Upper lobe of left lung (tissue), 6 donors: ENCODE measurements around the gene C20orf173. TPM values are rescaled to one million over a fixed set of nuclear protein-coding genes. Genes with fewer than 3 reads are reported as not detected.
A peak's percentile ranks its signal among the peaks of the same experiment; 100 is the strongest.
"Not testable (repeated sequence)": the region's sequence is repeated elsewhere in the genome, so short reads cannot be mapped to it uniquely, and the experiment has no call there.

Experiments
- ATAC-seq, 2 donors: fragments of 200-7000 bp; cut with Tn5 transposase; one replicate each; pipeline ENCODE4 v1.9.1; 2022; ENCODE audit warnings: mild to moderate bottlenecking in 2 of 2, moderate library complexity in 2 of 2; ENCODE audit not compliant: low FRiP score in 2 of 2
- DNase-seq, 2 donors: peaks; one replicate each; pipeline ENCODE4 v3.0.0-alpha.2; 2019 to 2020
- H3K27ac ChIP-seq, 4 donors: fragments of 200-600 bp; sonication (generic); one replicate each; pipeline ENCODE4 v1.5.1; 2016 to 2019
- H3K27me3 ChIP-seq, 4 donors: fragments of 200-600 bp; sonication (generic); one replicate each; pipeline ENCODE4 v1.5.1; 2017 to 2019
- H3K36me3 ChIP-seq, 4 donors: fragments of 200-600 bp; sonication (generic); one replicate each; pipeline ENCODE4 v1.5.1; 2016 to 2019
- H3K4me1 ChIP-seq, 4 donors: fragments of 200-600 bp; sonication (generic); one replicate each; pipeline ENCODE4 v1.5.1; 2018 to 2019
- H3K4me3 ChIP-seq, 4 donors: fragments of 200-600 bp; sonication (generic); one replicate each; pipeline ENCODE4 v1.5.1; 2017 to 2019; ENCODE audit warnings: mild to moderate bottlenecking in 2 of 4, moderate library complexity in 1 of 4
- H3K9me3 ChIP-seq, 4 donors: fragments of 200-600 bp; sonication (generic); one replicate each; pipeline ENCODE4 v1.5.1; 2018 to 2019
- CTCF ChIP-seq, 6 experiments: fragments of 450-650 bp in 4 of 6; fragments of 200-600 bp in 2 of 6; sonication (generic) in 2 of 6; IDR thresholded peaks; one replicate each; pipeline ENCODE4 v1.5.1; 2016 to 2019; ENCODE audit warnings: antibody characterized with exemption in 6 of 6
- EP300 ChIP-seq, 4 donors: sonication (generic); formaldehyde crosslinking; IDR thresholded peaks; one replicate each; pipeline ENCODE4 v1.5.1; 2017; ENCODE audit warnings: antibody characterized with exemption in 4 of 4, control low read depth in 2 of 4
- POLR2A ChIP-seq, 4 donors: fragments of 450-650 bp; IDR thresholded peaks; one replicate each; pipeline ENCODE4 v1.5.1; 2016 to 2017; ENCODE audit warnings: antibody characterized with exemption in 4 of 4, mild to moderate bottlenecking in 2 of 4
- POLR2AphosphoS5 ChIP-seq, 2 donors: sonication (generic); formaldehyde crosslinking; IDR thresholded peaks; one replicate each; pipeline ENCODE4 v1.5.1; 2017; ENCODE audit warnings: antibody characterized with exemption in 2 of 2
- WGBS, 2 donors: methylation state at CpG; one replicate each; pipeline ENCODE4 v1.1.5; 2017 to 2018; 5-methylcytosine and 5-hydroxymethylcytosine counted together
- total RNA-seq, 6 donors: library from RNA; depleted of rRNA in 4 of 6; stranded (reverse); fragments of >200 nt in 4 of 6; gene quantifications; one replicate each; pipeline versions ENCODE4 v1.1.0 to v1.2.1, GENCODE V29; 2016 to 2021
- donor health status: DM: no; HTN: no; CAD: no; lungs with moderate emphysema.
- donor health status: DM: no; HTN: yes; CAD: no; lungs with severe emphysema.

The C20orf173 gene
- total RNA-seq, 6 donors from 2014 or later: not detected

GRCh38 chr20:35546127-35546526 lies 16.7 kb upstream of the C20orf173 start:
- DNase-seq: no peak
- Histone ChIP-seq H3K4me3 (no peak overlapping the region), H3K27ac (no peak overlapping the region), H3K4me1 (peaks cover 10 to 14% (median 14%) of the 10 kb centered on the region in 4 donors), H3K36me3 (peaks cover 7 to 68% (median 36%) of the 10 kb centered on the region in 4 donors), H3K27me3 (no peaks in the 10 kb centered on the region), H3K9me3 (no peaks in the 10 kb centered on the region)
- ATAC-seq: no peak
- WGBS, 2 donors: 82 to 88% methylated on average over 1 of the region's 1 CpG
- TF ChIP-seq POLR2A (IDR thresholded peaks at IDR 0.05): no peak
- no peak for TF ChIP-seq CTCF (IDR thresholded peaks at IDR 0.05)
- no peak for TF ChIP-seq EP300 (IDR thresholded peaks at IDR 0.05)
- TF ChIP-seq POLR2AphosphoS5 (IDR thresholded peaks at IDR 0.05): no peak

GRCh38 chr20:35544941-35545340 lies 15.5 kb upstream of the C20orf173 start:
- 93 to 100% methylated on average over 6 to 7 of the region's 7 CpGs for WGBS, 2 donors
- not testable (repeated sequence) for DNase-seq, ATAC-seq, H3K9me3 ChIP-seq, H3K4me3 ChIP-seq, H3K27me3 ChIP-seq, H3K27ac ChIP-seq
- peaks cover 7 to 56% (median 29%) of the 10 kb centered on the region in 4 donors for H3K36me3 ChIP-seq
- H3K4me1 ChIP-seq: peaks cover 13 to 18% (median 17%) of the 10 kb centered on the region in 4 donors

- no peaks in the 10 kb centered on the region for H3K9me3 ChIP-seq
- H3K27me3 ChIP-seq: no peaks in the 10 kb centered on the region
- peak in 1 of 2 donors; percentile 51 for DNase-seq
- peaks cover 13 to 18% (median 17%) of the 10 kb centered on the region in 4 donors for H3K4me1 ChIP-seq
- H3K36me3 ChIP-seq: peaks cover 7 to 51% (median 24%) of the 10 kb centered on the region in 4 donors
- H3K4me3 ChIP-seq: no peak overlapping the region
- TF ChIP-seq POLR2A (IDR thresholded peaks at IDR 0.05) (no peak), EP300 (IDR thresholded peaks at IDR 0.05) (no peak), POLR2AphosphoS5 (IDR thresholded peaks at IDR 0.05) (no peak), CTCF (IDR thresholded peaks at IDR 0.05) (no peak)
- WGBS, 2 donors: 93% methylated on average over 15 of the region's 16 CpGs
- no peak for ATAC-seq
- no peak overlapping the region for H3K27ac ChIP-seq
Observed at GRCh38 chr20:35544436-35544835, 15.0 kb upstream of the C20orf173 start.

GRCh38 chr20:35542990-35543389 lies 13.5 kb upstream of the C20orf173 start:
- H3K4me3 ChIP-seq: peak overlapping the region in 1 of 4 donors; percentile 66
- DNase-seq: no peak
- WGBS, 2 donors: 100% methylated on average over 1 of the region's 1 CpG
- peak overlapping the region in 1 of 4 donors; percentile 86 for H3K27ac ChIP-seq
- H3K27me3 ChIP-seq: no peaks in the 10 kb centered on the region
- ATAC-seq: no peak
- no peaks in the 10 kb centered on the region for H3K9me3 ChIP-seq
- peaks cover 0 to 37% (median 11%) of the 10 kb centered on the region in 4 donors for H3K36me3 ChIP-seq
- peaks cover 13 to 18% (median 17%) of the 10 kb centered on the region in 4 donors for H3K4me1 ChIP-seq
- no peak for TF ChIP-seq CTCF (IDR thresholded peaks at IDR 0.05)
- TF ChIP-seq POLR2A (IDR thresholded peaks at IDR 0.05): no peak
- no peak for TF ChIP-seq POLR2AphosphoS5 (IDR thresholded peaks at IDR 0.05)
- no peak for TF ChIP-seq EP300 (IDR thresholded peaks at IDR 0.05)

GRCh38 chr20:35541783-35542662 lies 12.6 kb upstream of the C20orf173 start, which contains the start of gene ERGIC3:
Gene ERGIC3, plus strand, starts transcription at chr20:35542078. Its CDS starts 20 bp downstream, at chr20:35542098.
- Histone ChIP-seq H3K36me3 (peaks cover 0 to 27% (median 3%) of the 10 kb centered on the region in 4 donors), H3K4me1 (peaks cover 13 to 18% (median 17%) of the 10 kb centered on the region in 4 donors), H3K9me3 (no peaks in the 10 kb centered on the region), H3K27ac (peak within 1 kb of the TSS; percentile 76 to 86 (median 83)), H3K4me3 (peak within 1 kb of the TSS; percentile 58 to 95 (median 64)), H3K27me3 (no peaks in the 10 kb centered on the region)
- 4 to 6% methylated on average over 28 to 42 of the region's 57 CpGs for WGBS, 2 donors
- DNase-seq (peak; percentile 98 to 99), ATAC-seq (peak; percentile 98 to 100)
- peak in 1 of 4 donors; percentile 69 for TF ChIP-seq POLR2A (IDR thresholded peaks at IDR 0.05)
- TF ChIP-seq EP300 (IDR thresholded peaks at IDR 0.05): no peak
- peak in 1 of 2 donors; percentile 70 for TF ChIP-seq POLR2AphosphoS5 (IDR thresholded peaks at IDR 0.05)
- TF ChIP-seq CTCF (IDR thresholded peaks at IDR 0.05): peak in 2 of 6 experiments; percentile 18 to 27
